ENCODE measurements around the gene SNRPD3.

SNRPD3 gene

GRCh38 chr22:24571266-24571665, 15.5 kb downstream of the SNRPD3 start:
- DNase-seq (ENCODE audit: low spot score) = no peak

- DNase-seq (ENCODE audit: low spot score) = no peak
These were observed 21.0 kb downstream of the SNRPD3 start for GRCh38 chr22:24576778-24577177.

- no peak for DNase-seq (ENCODE audit: low spot score)
These were observed 22.8 kb downstream of the SNRPD3 start for GRCh38 chr22:24578355-24579257.

DNA sequence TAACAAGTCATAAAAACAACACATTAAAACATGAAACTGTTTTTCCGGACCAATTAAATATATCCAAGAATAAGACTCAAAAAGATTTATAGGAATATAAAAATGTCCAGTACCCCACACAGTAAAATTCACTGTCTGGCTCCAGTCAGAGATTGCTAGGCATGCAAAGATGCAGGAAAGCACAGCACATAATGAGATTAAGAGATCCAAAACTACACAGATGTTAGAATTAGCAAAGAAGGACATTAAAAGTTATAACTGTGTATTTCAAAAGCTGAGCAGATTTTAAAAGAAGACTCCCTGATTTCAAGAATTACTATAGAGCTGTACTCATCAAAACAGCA, 23.4 kb downstream of the SNRPD3 start:
- no peak for DNase-seq (ENCODE audit: low spot score)

DNA sequence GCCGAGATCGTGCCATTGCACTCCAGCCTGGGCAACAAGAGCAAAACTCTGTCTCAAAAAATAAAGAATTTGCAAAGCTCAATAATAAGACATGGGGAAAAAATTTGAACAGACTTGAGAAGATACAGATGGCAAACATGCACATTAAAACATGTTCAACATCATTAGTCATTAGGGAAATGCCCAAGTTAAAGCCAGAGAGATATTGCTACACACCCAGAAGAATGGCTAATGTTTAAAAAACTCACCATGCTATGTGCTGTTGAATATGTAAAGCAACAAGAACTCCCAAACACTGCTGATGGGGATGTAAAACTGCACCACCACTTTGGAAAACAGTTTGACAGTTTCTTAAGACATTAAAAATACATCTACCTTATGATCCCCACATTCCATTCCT, 24.5 kb downstream of the SNRPD3 start:
- DNase-seq (ENCODE audit: low spot score) = no peak

- DNase-seq (ENCODE audit: low spot score) = no peak
These were observed 26.4 kb downstream of the SNRPD3 start for GRCh38 chr22:24582056-24582814.

GRCh38 chr22:24583221-24584165, 27.7 kb downstream of the SNRPD3 start:
- no peak for DNase-seq (ENCODE audit: low spot score)

DNA sequence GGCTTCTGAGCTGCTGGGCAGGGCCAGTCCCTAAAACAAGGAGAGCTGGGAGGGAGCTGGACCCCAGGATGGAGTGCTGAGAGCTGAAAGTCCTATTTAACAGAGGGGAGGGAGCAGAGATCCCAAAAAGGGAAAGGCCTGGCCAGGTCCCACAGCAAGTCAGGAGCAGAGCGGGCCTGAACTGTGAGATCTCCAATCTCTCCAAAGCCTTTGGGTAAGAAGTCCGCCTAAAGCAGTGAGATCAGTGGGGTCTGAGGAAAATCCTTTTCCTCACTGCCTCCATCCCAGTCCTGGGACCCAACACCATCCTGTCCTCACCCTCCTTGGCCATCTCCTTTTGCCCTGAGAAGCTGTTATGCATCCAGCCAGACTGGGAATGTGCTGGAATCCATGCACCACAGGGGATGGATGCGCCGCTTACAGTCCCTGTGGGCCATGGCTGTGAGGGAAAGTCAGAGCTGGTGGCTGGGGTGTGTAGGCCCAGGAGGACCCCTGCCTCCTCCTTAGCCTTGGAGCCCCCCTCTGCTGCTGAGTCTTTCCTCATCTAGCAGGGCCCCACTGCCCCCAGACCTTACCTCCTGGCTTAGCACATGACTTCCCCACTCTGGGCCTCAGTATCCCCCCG, 28.5 kb downstream of the SNRPD3 start:
- no peak for DNase-seq (ENCODE audit: low spot score)

- DNase-seq (ENCODE audit: low spot score) = no peak
These were observed 29.1 kb downstream of the SNRPD3 start for GRCh38 chr22:24584871-24585411.

GRCh38 chr22:24585461-24585860, 29.7 kb downstream of the SNRPD3 start:
- no peak for DNase-seq (ENCODE audit: low spot score)

DNA sequence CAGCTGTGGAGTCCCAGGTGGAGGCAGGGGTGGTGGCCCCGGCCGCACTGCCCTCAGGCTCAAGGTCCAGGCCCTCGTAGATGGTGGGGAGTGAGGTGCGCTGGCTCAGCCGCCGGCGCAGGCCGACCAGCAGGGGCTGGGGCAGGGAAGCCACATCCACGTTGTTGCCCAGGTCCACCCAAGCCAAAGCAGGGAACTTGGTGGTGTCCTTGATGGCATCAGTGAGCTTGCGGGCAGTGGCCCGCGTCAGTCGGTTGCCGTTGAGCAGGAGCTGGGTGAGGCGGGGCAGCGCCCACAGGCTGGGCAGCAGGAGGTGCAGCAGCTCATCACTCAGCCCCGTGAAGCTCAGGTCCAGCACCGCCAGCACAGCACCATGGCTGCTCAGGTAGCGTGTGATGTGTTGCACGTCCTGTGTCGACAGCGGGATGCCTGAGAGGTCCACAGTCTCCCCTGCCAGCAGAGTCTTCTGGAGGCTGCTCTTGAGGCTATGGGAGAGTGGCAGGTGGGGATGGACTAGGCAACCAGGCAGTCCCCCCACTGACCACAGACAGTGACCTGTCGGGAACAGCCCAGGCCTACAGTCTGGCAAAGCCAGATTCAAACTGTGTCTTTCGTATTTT, 30.2 kb downstream of the SNRPD3 start:
- no peak for DNase-seq (ENCODE audit: low spot score)

DNA sequence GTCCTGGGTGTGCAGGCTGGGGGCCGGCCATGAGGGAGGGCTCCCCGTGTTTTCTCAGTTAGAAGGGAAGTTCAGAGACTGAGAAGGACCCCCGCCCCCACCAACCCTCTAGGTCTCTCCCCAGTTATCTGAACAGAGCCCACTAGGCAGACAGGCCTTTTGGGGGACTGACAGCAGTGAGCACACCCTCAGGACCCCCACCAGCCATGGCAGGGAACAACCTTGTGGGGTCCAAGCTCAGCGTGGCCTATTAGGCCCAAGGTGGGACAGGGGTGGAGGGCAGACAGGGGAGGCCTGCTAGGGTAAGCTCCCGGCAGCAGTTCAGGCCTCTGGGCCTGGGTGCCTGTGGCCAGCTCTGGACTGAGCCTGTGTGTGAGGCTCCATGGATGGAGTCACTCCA, 31.5 kb downstream of the SNRPD3 start:
- no peak for DNase-seq (ENCODE audit: low spot score)

DNA sequence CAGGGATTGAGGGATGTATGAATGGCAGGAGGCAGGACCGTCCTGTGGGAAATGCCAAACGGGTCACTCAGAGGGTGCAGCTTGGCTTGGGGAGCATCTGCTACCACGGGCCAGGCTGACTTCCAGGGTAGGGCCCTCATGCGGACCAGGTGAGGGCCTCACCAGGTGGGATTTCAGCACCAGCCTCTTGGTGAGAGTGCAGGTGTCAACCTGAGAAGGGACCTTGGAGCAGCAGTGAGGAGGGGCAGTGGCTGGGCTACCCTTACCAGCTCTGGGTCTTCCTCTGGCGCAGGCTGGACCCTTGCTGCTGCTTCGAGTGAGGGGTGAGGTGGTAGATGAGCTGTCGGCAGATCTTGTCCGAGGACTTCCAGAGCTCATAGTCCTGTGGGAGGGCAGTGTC, 32.1 kb downstream of the SNRPD3 start:
- no peak for DNase-seq (ENCODE audit: low spot score)

DNA sequence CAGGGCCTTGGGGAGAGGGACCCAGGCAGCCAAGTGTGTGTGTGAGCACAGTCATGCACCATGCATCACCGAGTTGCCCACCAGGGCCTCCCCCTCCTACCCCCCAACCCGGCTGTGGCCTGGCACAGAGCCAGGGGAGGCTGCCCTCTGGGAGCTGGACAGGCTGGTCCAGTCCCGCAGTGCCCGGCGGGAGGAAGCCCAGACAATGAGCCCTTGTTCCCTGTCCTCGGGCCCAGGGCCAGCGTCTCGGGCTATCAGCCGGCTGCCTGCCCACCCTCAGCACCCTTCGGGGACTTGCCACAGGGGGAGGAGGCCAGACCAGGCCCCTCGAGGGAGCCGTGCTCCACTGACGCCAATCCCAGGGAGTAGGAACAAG, 32.6 kb downstream of the SNRPD3 start:
- DNase-seq (ENCODE audit: low spot score) = no peak

DNA sequence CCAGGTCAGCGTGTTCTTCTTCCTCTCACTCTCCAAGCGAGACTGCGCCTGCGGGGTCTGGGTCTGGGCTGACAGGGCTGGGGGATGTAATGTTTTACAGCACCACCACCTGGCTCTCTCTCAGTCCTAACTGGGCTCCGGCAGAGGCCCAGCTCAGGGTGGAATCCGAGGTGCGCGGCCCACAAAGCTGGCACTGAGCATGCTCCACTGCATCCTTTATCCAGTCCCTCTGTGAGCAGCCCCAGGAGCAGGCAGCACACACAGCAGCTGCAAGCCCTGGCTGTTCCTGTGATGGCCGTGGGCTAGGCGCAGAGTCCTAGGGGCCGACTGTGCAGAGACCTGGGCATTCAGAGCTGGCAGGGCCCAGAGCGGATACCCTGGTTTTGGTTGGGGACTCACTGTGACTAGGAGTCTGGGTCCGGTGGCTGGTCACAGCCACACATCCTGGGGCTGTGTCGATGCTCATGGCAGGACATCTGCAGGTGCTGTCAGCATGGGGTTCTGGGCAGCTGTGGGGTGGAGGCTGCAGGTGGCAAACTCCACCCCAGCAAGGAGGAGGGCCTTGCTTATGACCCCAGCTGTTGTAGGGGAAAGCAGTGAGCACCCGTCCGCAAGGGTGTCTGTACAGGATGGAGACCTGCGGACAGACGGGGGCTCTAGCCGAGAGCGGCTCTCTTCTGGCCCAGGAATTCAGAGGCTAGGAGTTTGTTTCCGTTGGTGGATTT, 33.1 kb downstream of the SNRPD3 start:
- DNase-seq (ENCODE audit: low spot score) = no peak

DNA sequence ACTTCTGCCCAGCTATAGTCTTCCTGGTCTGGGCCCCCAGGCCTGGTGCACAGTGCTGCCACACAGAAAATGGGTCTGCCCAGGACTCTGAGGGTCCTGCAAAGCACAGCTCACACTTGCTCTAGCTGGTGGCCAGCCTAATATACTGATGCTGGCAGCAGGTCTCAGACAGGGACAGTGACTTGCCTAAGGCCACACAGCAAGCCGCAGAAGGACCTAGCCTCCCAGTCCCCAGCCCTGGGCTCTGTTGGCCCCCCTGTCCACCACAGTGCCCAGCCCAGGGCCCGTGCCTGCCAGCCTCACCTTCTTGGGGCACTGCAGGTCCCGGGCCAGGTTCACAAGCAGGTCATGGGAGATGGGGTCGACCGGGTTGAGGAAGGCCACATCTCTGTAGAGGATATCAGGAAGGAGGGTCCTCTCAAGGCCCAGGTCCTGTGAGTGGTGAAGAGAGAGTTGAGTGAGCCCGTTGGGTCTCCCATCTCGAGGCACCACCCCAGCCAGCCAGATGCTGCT, 33.8 kb downstream of the SNRPD3 start:
- no peak for DNase-seq (ENCODE audit: low spot score)

DNA sequence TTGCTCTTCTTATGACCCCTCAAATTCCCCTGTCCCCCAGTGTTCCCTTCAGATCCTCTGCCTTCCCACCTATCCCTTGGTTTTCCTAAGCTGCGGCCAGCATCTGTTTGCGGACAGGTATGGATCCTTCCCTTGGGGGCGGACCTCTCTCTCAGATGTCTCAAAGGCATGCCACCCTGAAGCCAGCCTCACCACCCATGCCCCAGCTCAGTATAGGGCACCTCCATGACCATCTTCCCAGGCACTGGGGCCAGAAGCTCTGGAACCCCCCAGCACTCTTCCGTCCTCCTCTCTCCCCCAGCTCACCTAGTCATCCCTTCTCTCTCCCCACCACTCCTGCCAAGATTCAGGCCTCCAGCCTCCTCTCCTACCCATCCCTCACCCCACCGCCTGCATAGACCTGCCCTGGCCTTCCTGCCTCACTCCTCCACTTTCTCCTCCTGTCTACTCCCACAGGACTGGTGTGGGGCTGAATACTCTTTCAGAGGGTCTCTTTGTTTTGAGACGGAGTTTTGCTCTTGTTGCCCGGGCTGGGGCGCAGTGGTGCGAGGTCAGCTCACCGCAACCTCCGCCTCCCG, 34.9 kb downstream of the SNRPD3 start:
- no peak for DNase-seq (ENCODE audit: low spot score)

GRCh38 chr22:24591286-24591830, 35.6 kb downstream of the SNRPD3 start:
- DNase-seq (ENCODE audit: low spot score) = no peak

GRCh38 chr22:24592058-24592850, 36.5 kb downstream of the SNRPD3 start:
- DNase-seq (ENCODE audit: low spot score) = no peak

Measured in CD4-positive, alpha-beta T cell treated with Interleukin-2 at 100 ng/mL for 4 hours (primary cell).